SK-N-SH (cell line): ENCODE results near the gene MCM3AP. TPM values are rescaled to one million over a fixed set of nuclear protein-coding genes. Genes with fewer than 3 reads are reported as not detected.

ENCODE experiments used
- CTCF ChIA-PET: fragments of 300-600, 350-600 bp; formaldehyde crosslinking; extraction: SDS; loops from one replicate; lab custom pipeline; 2021; lab: Yijun Ruan, JAX
- POLR2A ChIA-PET: fragments of 350-600 bp; sonication (Branson Sonifier 250); formaldehyde crosslinking; extraction: SDS; loops from one replicate; lab custom pipeline; 2020; ENCODE audit warnings: antibody characterized with exemption, inconsistent platforms; lab: Yijun Ruan, JAX
- DNase-seq: peaks from one replicate; pipeline ENCODE4 v3.0.0; 2012
- H2AFZ ChIP-seq: fragments of 200-600 bp; sonication (generic); 2 replicates; pipeline ENCODE4 v1.8.1; 2016; ENCODE audit warnings: antibody characterized with exemption, mild to moderate bottlenecking, low read depth
- H3F3A ChIP-seq: fragments of 200-600 bp; sonication (generic); replicated peaks from 2 replicates; pipeline ENCODE3; 2016; ENCODE audit warnings: antibody characterized with exemption, mild to moderate bottlenecking; ENCODE audit not compliant: insufficient read depth
- H3K27ac ChIP-seq, 2 experiments: fragments of 200-500 bp in 1 of 2; fragments of 200-600 bp in 1 of 2; sonication (Bioruptor generic) in 1 of 2; sonication (generic), shearing (Covaris generic) in 1 of 2; 2 replicates each; pipeline versions ENCODE4 v1.5.1 to v1.6.1; 2014 to 2016; ENCODE audit warnings: low read depth in 2 of 2, inconsistent platforms in 1 of 2, low read length in 1 of 2, mild to moderate bottlenecking in 1 of 2, mixed read lengths in 1 of 2
- H3K27me3 ChIP-seq: fragments of 200-600 bp; sonication (generic), shearing (Covaris generic); 2 replicates; pipeline ENCODE4 v1.6.1; 2016; ENCODE audit warnings: mixed run types; ENCODE audit not compliant: insufficient read depth
- H3K36me3 ChIP-seq, 2 experiments: fragments of 200-500 bp in 1 of 2; fragments of 200-600 bp in 1 of 2; sonication (Bioruptor generic) in 1 of 2; sonication (generic) in 1 of 2; replicated peaks in 1 of 2; 2 replicates each; pipeline versions ENCODE3 to v1.5.1; 2014 to 2016; ENCODE audit warnings: low read length in 1 of 2, mild to moderate bottlenecking in 1 of 2; ENCODE audit not compliant: insufficient read depth in 2 of 2, control insufficient read depth in 1 of 2
- H3K4me1 ChIP-seq, 2 experiments: fragments of 200-500 bp in 1 of 2; fragments of 200-600 bp in 1 of 2; sonication (Bioruptor generic) in 1 of 2; sonication (generic), shearing (Covaris generic) in 1 of 2; 2 replicates each; pipeline versions ENCODE4 v1.5.1 to v1.6.1; 2014 to 2016; ENCODE audit warnings: low read depth in 1 of 2, low read length in 1 of 2, mixed run types in 1 of 2; ENCODE audit not compliant: insufficient read depth in 2 of 2, control insufficient read depth in 1 of 2
- H3K4me2 ChIP-seq: fragments of 200-600 bp; sonication (generic), shearing (Covaris generic); 2 replicates; pipeline ENCODE4 v1.6.1; 2017; ENCODE audit warnings: mixed run types
- H3K4me3 ChIP-seq, 2 experiments: fragments of 200-500 bp in 1 of 2; fragments of 200-600 bp in 1 of 2; sonication (Bioruptor generic) in 1 of 2; sonication (generic), shearing (Covaris generic) in 1 of 2; 2 replicates each; pipeline versions ENCODE4 v1.5.1 to v1.8.1; 2014 to 2016; ENCODE audit warnings: low read depth in 2 of 2, inconsistent platforms in 1 of 2, low read length in 1 of 2, mild to moderate bottlenecking in 1 of 2, mixed read lengths in 1 of 2, moderate library complexity in 1 of 2
- H3K79me2 ChIP-seq: fragments of 200-600 bp; sonication (generic); 2 replicates; pipeline ENCODE4 v1.8.1; 2017; ENCODE audit warnings: mild to moderate bottlenecking; ENCODE audit not compliant: insufficient read depth
- H3K9ac ChIP-seq: fragments of 200-600 bp; sonication (generic); 2 replicates; pipeline ENCODE4 v1.6.1; 2017; ENCODE audit warnings: mixed run types
- H3K9me2 ChIP-seq: fragments of 200-600 bp; sonication (generic); 2 replicates; pipeline ENCODE4 v1.6.1; 2017; ENCODE audit warnings: mixed run types
- H3K9me3 ChIP-seq: fragments of 200-600 bp; sonication (generic); 2 replicates; pipeline ENCODE4 v1.6.1; 2017; ENCODE audit warnings: mixed run types, mild to moderate bottlenecking, moderate library complexity
- H4K20me1 ChIP-seq: fragments of 200-600 bp; sonication (generic); 2 replicates; pipeline ENCODE4 v1.6.1; 2017; ENCODE audit warnings: mild to moderate bottlenecking, mixed run types; ENCODE audit not compliant: insufficient read depth
- CHD2 ChIP-seq: fragments of 150-350 bp; IDR thresholded peaks from 2 replicates; pipeline ENCODE4 v1.6.1; 2018; ENCODE audit warnings: low read length; ENCODE audit not compliant: partially characterized antibody
- CTCF ChIP-seq: fragments of 200-600 bp; sonication (generic); IDR thresholded peaks from 2 replicates; pipeline ENCODE4 v1.6.1; 2017; ENCODE audit warnings: antibody characterized with exemption, mild to moderate bottlenecking, moderate library complexity
- ELF1 ChIP-seq: IDR thresholded peaks from 2 replicates; pipeline ENCODE4 v1.4.0; 2012
- EP300 ChIP-seq, 2 experiments: IDR thresholded peaks; 2 replicates each; pipeline versions ENCODE4 v1.4.0 to v1.6.1; 2012; ENCODE audit warnings: borderline replicate concordance in 1 of 2, low read depth in 1 of 2, low read length in 1 of 2
- EZH2phosphoT487 ChIP-seq: fragments of 200-600 bp; sonication (generic); IDR thresholded peaks from 2 replicates; pipeline ENCODE4 v1.6.1; 2017; ENCODE audit warnings: low read depth, mixed run types, mild to moderate bottlenecking, antibody characterized with exemption, moderate library complexity, borderline replicate concordance
- FOXM1 ChIP-seq: IDR thresholded peaks from 2 replicates; pipeline ENCODE4 v1.4.0; 2012; ENCODE audit warnings: low read depth, mild to moderate bottlenecking
- GABPA ChIP-seq: IDR thresholded peaks from 2 replicates; pipeline ENCODE4 v1.4.0; 2012; ENCODE audit warnings: low read depth, mild to moderate bottlenecking
- JUND ChIP-seq: IDR thresholded peaks from 2 replicates; pipeline ENCODE4 v1.4.0; 2012
- MEF2A ChIP-seq: IDR thresholded peaks from 2 replicates; pipeline ENCODE4 v1.4.0; 2012; ENCODE audit warnings: low read depth, borderline replicate concordance
- MXI1 ChIP-seq: IDR thresholded peaks from 2 replicates; pipeline ENCODE4 v1.6.1; 2012; ENCODE audit warnings: mild to moderate bottlenecking, low read depth, low read length, improper control_type of control experiment
- POLR2AphosphoS5 ChIP-seq: IDR thresholded peaks from 2 replicates; pipeline ENCODE4 v1.6.1; 2012; ENCODE audit warnings: low read depth, low read length
- RAD21 ChIP-seq: IDR thresholded peaks from 2 replicates; pipeline ENCODE4 v1.6.1; 2012; ENCODE audit warnings: mild to moderate bottlenecking, low read length
- RCOR1 ChIP-seq: fragments of 150-350 bp; IDR thresholded peaks from 2 replicates; pipeline ENCODE4 v1.6.1; 2017; ENCODE audit warnings: antibody characterized with exemption, low read length
- RXRA ChIP-seq: IDR thresholded peaks from 2 replicates; pipeline ENCODE4 v1.4.0; 2012; ENCODE audit warnings: low read depth, mild to moderate bottlenecking, borderline replicate concordance
- SIN3A ChIP-seq: IDR thresholded peaks from 2 replicates; pipeline ENCODE4 v1.6.1; 2012; ENCODE audit warnings: low read depth, mild to moderate bottlenecking, low read length, moderate library complexity, borderline replicate concordance
- TAF1 ChIP-seq: IDR thresholded peaks from 2 replicates; pipeline ENCODE4 v1.6.1; 2012; ENCODE audit warnings: low read depth, mild to moderate bottlenecking, low read length, moderate library complexity, borderline replicate concordance
- WGBS: methylation state at CpG from one replicate; pipeline ENCODE4 v1.1.6; 2017; ENCODE audit warnings: low lambda C conversion rate; 5-methylcytosine and 5-hydroxymethylcytosine counted together
- polyA plus RNA-seq, 3 experiments: library from polyadenylated mRNA; depleted of rRNA; stranded (reverse); fragments of >200 nt; gene quantifications; 2 replicates each; pipeline ENCODE4 v1.2.3, GENCODE V29; 2012

MCM3AP gene
- polyA plus RNA-seq, 1 of the 3 experiments (the other 2 are of a cell fraction): 42.9 TPM

- H3K9me2 ChIP-seq: no peaks in the 10 kb centered on the region
- DNase-seq: no peak
- no peaks in the 10 kb centered on the region for H3K27me3 ChIP-seq
- no peak overlapping the region for H3K4me2 ChIP-seq
- H3K36me3 ChIP-seq: peaks cover 0 to 30% of the 10 kb centered on the region in 2 experiments
- no peaks in the 10 kb centered on the region for H3K9me3 ChIP-seq
- CTCF ChIA-PET: interaction anchor here (0.9 to 1.6 kb wide), 4 partner anchors 8 to 68 kb away, joined by 4 to 7 read pairs (median 4); partner anchors contain the start of gene LSS
- H3F3A ChIP-seq: no peaks in the 10 kb centered on the region
- no peak overlapping the region for H3K4me3 ChIP-seq
- H3K9ac ChIP-seq: no peak overlapping the region
- 83% methylated on average over 8 of the region's 8 CpGs for WGBS
- no peak for TF ChIP-seq MXI1
- TF ChIP-seq POLR2AphosphoS5: no peak
- TF ChIP-seq, all 33 proteins: peak for 0
- peaks cover 0 to 4% of the 10 kb centered on the region in 2 experiments; a peak in 1 of 4 replicates for H3K4me1 ChIP-seq
- no peak overlapping the region for H3K27ac ChIP-seq
- H4K20me1 ChIP-seq: no peaks in the 10 kb centered on the region; the same call in 1 of the 2 replicates
- H3K79me2 ChIP-seq: peaks cover 16% of the 10 kb centered on the region
- H2AFZ ChIP-seq: no peak overlapping the region
- POLR2A ChIA-PET: no interaction called here
Observed at GRCh38 chr21:46220847-46221246, 64.6 kb downstream of the MCM3AP start.

GRCh38 chr21:46220275-46220810 is 65.1 kb downstream of the MCM3AP start:
- TF ChIP-seq FOXM1: no peak
- TF ChIP-seq RXRA: no peak
- no peak for TF ChIP-seq CTCF
- TF ChIP-seq GABPA: no peak
- TF ChIP-seq ELF1: no peak
- TF ChIP-seq JUND: no peak
- TF ChIP-seq, all 33 proteins: peak for 0
- peaks cover 12% of the 10 kb centered on the region for H3K79me2 ChIP-seq
- no peaks in the 10 kb centered on the region for H3K9me2 ChIP-seq
- no peaks in the 10 kb centered on the region for H3K9me3 ChIP-seq
- no peak overlapping the region for H2AFZ ChIP-seq
- peaks cover 0 to 30% of the 10 kb centered on the region in 2 experiments for H3K36me3 ChIP-seq
- peaks cover 0 to 4% of the 10 kb centered on the region in 2 experiments; a peak in 1 of 4 replicates for H3K4me1 ChIP-seq
- H3K4me2 ChIP-seq: no peak overlapping the region
- H3K27me3 ChIP-seq: no peaks in the 10 kb centered on the region
- no peak overlapping the region for H3K4me3 ChIP-seq
- CTCF ChIA-PET: interaction anchor here (0.9 to 1.6 kb wide), 4 partner anchors 7 to 77 kb away, joined by 4 to 7 read pairs (median 4); partner anchors contain the start of gene LSS
- WGBS: 93% methylated on average over 13 of the region's 13 CpGs
- POLR2A ChIA-PET: no interaction called here
- no peak overlapping the region for H3K9ac ChIP-seq
- no peaks in the 10 kb centered on the region; the same call in 1 of the 2 replicates for H4K20me1 ChIP-seq
- H3F3A ChIP-seq: no peaks in the 10 kb centered on the region
- DNase-seq: no peak
- H3K27ac ChIP-seq: no peak overlapping the region

- Histone ChIP-seq H2AFZ (no peak overlapping the region), H3K9ac (no peak overlapping the region), H3K79me2 (peaks cover 6% of the 10 kb centered on the region), H3K27ac (no peak overlapping the region; a peak in 1 of 4 replicates), H3K4me3 (no peak overlapping the region), H3F3A (no peaks in the 10 kb centered on the region), H3K9me3 (no peaks in the 10 kb centered on the region), H3K4me2 (no peak overlapping the region), H3K9me2 (no peaks in the 10 kb centered on the region), H4K20me1 (no peaks in the 10 kb centered on the region; the same call in 1 of the 2 replicates), H3K27me3 (no peaks in the 10 kb centered on the region), H3K36me3 (peaks cover 0 to 30% of the 10 kb centered on the region in 2 experiments), H3K4me1 (peaks cover 0 to 7% of the 10 kb centered on the region in 2 experiments; a peak in 1 of 4 replicates)
- ChIA-PET POLR2A (no interaction called here), CTCF (interaction anchor here (0.9 to 1.4 kb wide), 3 partner anchors 9 to 76 kb away, joined by 4 to 7 read pairs (median 4); partner anchors contain the start of gene LSS)
- TF ChIP-seq TAF1: no peak
- no peak for TF ChIP-seq EP300 (IDR thresholded peaks at IDR 0.05; ENCODE audit: borderline replicate concordance in 1 of 2, low read depth in 1 of 2, low read length in 1 of 2)
- no peak for TF ChIP-seq CTCF
- no peak for TF ChIP-seq SIN3A
- TF ChIP-seq RAD21: no peak
- TF ChIP-seq MEF2A: no peak
- no peak for TF ChIP-seq RCOR1
- TF ChIP-seq EZH2phosphoT487: no peak
- no peak for TF ChIP-seq CHD2
- WGBS: 81% methylated on average over 8 of the region's 13 CpGs
- DNase-seq: no peak
Observed at GRCh38 chr21:46219591-46220239, 65.7 kb downstream of the MCM3AP start.
